Measurements from ENCODE around the gene IL18RAP. TPM values are rescaled to one million over a fixed set of nuclear protein-coding genes. Genes with fewer than 3 reads are reported as not detected.

IL18RAP gene
- total RNA-seq, 1 experiment from 2014 or later: not detected

GRCh38 chr2:102435741-102436140, 12.8 kb downstream of the IL18RAP start:
- TF ChIP-seq EZH2 (IDR thresholded peaks at IDR 0.05; ENCODE audit: borderline replicate concordance, low read depth, low read length, poor library complexity, severe bottlenecking) (no peak), CTCF (conservative IDR thresholded peaks at IDR 0.05; ENCODE audit: low read depth, low read length) (no peak)
- Histone ChIP-seq H3K36me3 (ENCODE audit: insufficient read depth, low read length, poor library complexity, severe bottlenecking) (no peaks in the 10 kb centered on the region), H3K27me3 (replicated peaks; ENCODE audit: insufficient read depth, low read depth, low read length, poor library complexity) (peaks cover 36% of the 10 kb centered on the region), H3K4me1 (ENCODE audit: insufficient read depth, low read length, poor library complexity, severe bottlenecking) (no peaks in the 10 kb centered on the region), H3K4me3 (ENCODE audit: low read depth, low read length, poor library complexity, severe bottlenecking) (no peak overlapping the region), H3K9me3 (ENCODE audit: low read depth, low read length, poor library complexity, severe bottlenecking) (no peaks in the 10 kb centered on the region), H3K27ac (ENCODE audit: low read depth, low read length, poor library complexity, severe bottlenecking) (no peak overlapping the region)
- no TSS peak for BruUV-seq (replicated peaks)
- CTCF ChIA-PET: no interaction called here
- no peak for DNase-seq (ENCODE audit: low spot score)
- POLR2A ChIA-PET (ENCODE audit: low non-redundant PET): no interaction called here
- intact Hi-C loops (cut with micrococcal nuclease; ENCODE audit: unreplicated experiment): no loop called here

- Histone ChIP-seq H3K27me3 (replicated peaks; ENCODE audit: insufficient read depth, low read depth, low read length, poor library complexity) (peaks cover 39% of the 10 kb centered on the region), H3K4me3 (ENCODE audit: low read depth, low read length, poor library complexity, severe bottlenecking) (no peak overlapping the region), H3K36me3 (ENCODE audit: insufficient read depth, low read length, poor library complexity, severe bottlenecking) (no peaks in the 10 kb centered on the region), H3K27ac (ENCODE audit: low read depth, low read length, poor library complexity, severe bottlenecking) (no peak overlapping the region), H3K4me1 (ENCODE audit: insufficient read depth, low read length, poor library complexity, severe bottlenecking) (no peaks in the 10 kb centered on the region), H3K9me3 (ENCODE audit: low read depth, low read length, poor library complexity, severe bottlenecking) (no peaks in the 10 kb centered on the region)
- ChIA-PET CTCF (no interaction called here), POLR2A (ENCODE audit: low non-redundant PET) (no interaction called here)
- intact Hi-C loops (cut with micrococcal nuclease; ENCODE audit: unreplicated experiment): no loop called here
- DNase-seq (ENCODE audit: low spot score): no peak
- TF ChIP-seq CTCF (conservative IDR thresholded peaks at IDR 0.05; ENCODE audit: low read depth, low read length) (no peak), EZH2 (IDR thresholded peaks at IDR 0.05; ENCODE audit: borderline replicate concordance, low read depth, low read length, poor library complexity, severe bottlenecking) (no peak)
- BruUV-seq (replicated peaks): no TSS peak
These were observed 13.4 kb downstream of the IL18RAP start for GRCh38 chr2:102436323-102436722.

- no peaks in the 10 kb centered on the region for H3K36me3 ChIP-seq (ENCODE audit: insufficient read depth, low read length, poor library complexity, severe bottlenecking)
- ChIA-PET CTCF (no interaction called here), POLR2A (ENCODE audit: low non-redundant PET) (no interaction called here)
- H3K4me1 ChIP-seq (ENCODE audit: insufficient read depth, low read length, poor library complexity, severe bottlenecking): no peaks in the 10 kb centered on the region
- BruUV-seq (replicated peaks): no TSS peak
- TF ChIP-seq EZH2 (IDR thresholded peaks at IDR 0.05; ENCODE audit: borderline replicate concordance, low read depth, low read length, poor library complexity, severe bottlenecking): no peak
- TF ChIP-seq CTCF (conservative IDR thresholded peaks at IDR 0.05; ENCODE audit: low read depth, low read length): no peak
- H3K27me3 ChIP-seq (replicated peaks; ENCODE audit: insufficient read depth, low read depth, low read length, poor library complexity): peaks cover 39% of the 10 kb centered on the region
- intact Hi-C loops (cut with micrococcal nuclease; ENCODE audit: unreplicated experiment): no loop called here
- DNase-seq (ENCODE audit: low spot score): no peak
- H3K9me3 ChIP-seq (ENCODE audit: low read depth, low read length, poor library complexity, severe bottlenecking): no peaks in the 10 kb centered on the region
- no peak overlapping the region for H3K4me3 ChIP-seq (ENCODE audit: low read depth, low read length, poor library complexity, severe bottlenecking)
- no peak overlapping the region for H3K27ac ChIP-seq (ENCODE audit: low read depth, low read length, poor library complexity, severe bottlenecking)
These were observed 14.2 kb downstream of the IL18RAP start for GRCh38 chr2:102437122-102437521.
